ENCODE results near the gene PLXNA2. TPM values are rescaled to one million over a fixed set of nuclear protein-coding genes. Genes with fewer than 3 reads are reported as not detected.

Gene PLXNA2
- total RNA-seq, 1 donor from 2014 or later, result 0.07 TPM

- no peak for DNase-seq (ENCODE audit: low spot score)
- peaks cover 10% of the 10 kb centered on the region for H3K4me1 Mint-ChIP-seq (ENCODE audit: low read depth)
- no peak overlapping the region for H3K27ac Mint-ChIP-seq
- no peak overlapping the region for H3K4me3 Mint-ChIP-seq (ENCODE audit: low read depth)
- no peaks in the 10 kb centered on the region for H3K9me3 Mint-ChIP-seq
- peaks cover 42% of the 10 kb centered on the region for H3K27me3 Mint-ChIP-seq (ENCODE audit: low read depth)
- intact Hi-C loops (cut with micrococcal nuclease), result no loop called here
- H3K36me3 Mint-ChIP-seq (ENCODE audit: low read depth), result no peaks in the 10 kb centered on the region
Measured at GRCh38 chr1:208233546-208233945, 10.6 kb downstream of the PLXNA2 start.

- H3K4me3 Mint-ChIP-seq (ENCODE audit: low read depth), result no peak overlapping the region
- H3K27me3 Mint-ChIP-seq (ENCODE audit: low read depth), result peaks cover 42% of the 10 kb centered on the region
- no peak overlapping the region for H3K27ac Mint-ChIP-seq
- H3K36me3 Mint-ChIP-seq (ENCODE audit: low read depth), result no peaks in the 10 kb centered on the region
- peaks cover 10% of the 10 kb centered on the region for H3K4me1 Mint-ChIP-seq (ENCODE audit: low read depth)
- H3K9me3 Mint-ChIP-seq, result no peaks in the 10 kb centered on the region
- intact Hi-C loops (cut with micrococcal nuclease), result no loop called here
- DNase-seq (ENCODE audit: low spot score), result no peak
Measured at GRCh38 chr1:208232662-208233038, 11.5 kb downstream of the PLXNA2 start.

GRCh38 chr1:208231881-208232661, 12.1 kb downstream of the PLXNA2 start:
- no peaks in the 10 kb centered on the region for H3K9me3 Mint-ChIP-seq
- peaks cover 10% of the 10 kb centered on the region for H3K4me1 Mint-ChIP-seq (ENCODE audit: low read depth)
- no peak for DNase-seq (ENCODE audit: low spot score)
- no peak overlapping the region for H3K4me3 Mint-ChIP-seq (ENCODE audit: low read depth)
- peaks cover 41% of the 10 kb centered on the region for H3K27me3 Mint-ChIP-seq (ENCODE audit: low read depth)
- intact Hi-C loops (cut with micrococcal nuclease), result no loop called here
- no peak overlapping the region for H3K27ac Mint-ChIP-seq
- no peaks in the 10 kb centered on the region for H3K36me3 Mint-ChIP-seq (ENCODE audit: low read depth)

DNA sequence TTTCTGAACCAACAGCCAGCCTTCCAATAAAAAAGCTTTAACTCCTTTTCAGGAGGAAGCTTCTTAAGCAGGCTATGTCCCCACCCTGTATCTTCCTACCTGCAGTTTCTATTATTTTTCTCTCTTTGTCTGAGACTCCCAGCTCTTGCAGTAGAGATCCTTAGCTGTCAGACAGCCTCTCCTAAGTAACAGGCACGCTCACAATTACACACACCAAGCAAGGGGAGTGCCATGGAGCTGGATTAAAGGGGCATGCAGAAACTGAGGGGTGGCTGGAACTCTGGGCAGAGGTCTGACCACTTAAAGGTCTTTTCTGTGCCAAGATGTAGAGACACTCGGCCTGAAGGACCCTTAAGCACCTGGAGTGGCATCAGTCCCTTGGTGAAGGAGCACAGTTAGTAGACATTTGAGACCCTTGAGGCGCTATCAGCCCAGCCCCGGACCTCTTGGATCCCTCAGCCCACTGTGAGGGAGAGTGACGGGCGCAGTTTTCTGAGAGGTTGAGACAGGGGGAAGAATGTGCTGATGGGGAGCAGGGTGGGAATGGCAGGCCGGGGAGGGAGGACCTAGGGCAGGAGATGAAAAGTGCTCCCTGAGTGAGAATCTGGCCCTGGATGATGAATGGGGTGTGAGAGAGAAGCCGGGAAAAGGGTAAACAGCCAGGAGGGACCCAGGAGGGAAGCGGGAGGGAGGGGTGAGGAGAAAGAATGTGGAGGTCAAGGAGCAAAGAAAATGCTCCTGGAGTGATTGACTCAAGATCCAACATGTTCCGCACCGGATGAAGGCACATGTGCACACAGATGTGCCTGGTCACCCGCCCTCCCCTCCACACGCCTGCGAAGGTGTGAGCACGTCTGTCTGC, 13.3 kb downstream of the PLXNA2 start:
- Mint-ChIP-seq H3K4me1 (ENCODE audit: low read depth) (peaks cover 5% of the 10 kb centered on the region), H3K27ac (no peak overlapping the region), H3K36me3 (ENCODE audit: low read depth) (no peaks in the 10 kb centered on the region), H3K4me3 (ENCODE audit: low read depth) (no peak overlapping the region), H3K27me3 (ENCODE audit: low read depth) (peaks cover 41% of the 10 kb centered on the region), H3K9me3 (no peaks in the 10 kb centered on the region)
- intact Hi-C loops (cut with micrococcal nuclease), result no loop called here
- DNase-seq (ENCODE audit: low spot score), result no peak

- H3K4me1 Mint-ChIP-seq (ENCODE audit: low read depth), result no peaks in the 10 kb centered on the region
- intact Hi-C loops (cut with micrococcal nuclease), result no loop called here
- H3K36me3 Mint-ChIP-seq (ENCODE audit: low read depth), result no peaks in the 10 kb centered on the region
- DNase-seq (ENCODE audit: low spot score), result no peak
- peaks cover 41% of the 10 kb centered on the region for H3K27me3 Mint-ChIP-seq (ENCODE audit: low read depth)
- H3K9me3 Mint-ChIP-seq, result no peaks in the 10 kb centered on the region
- no peak overlapping the region for H3K4me3 Mint-ChIP-seq (ENCODE audit: low read depth)
- H3K27ac Mint-ChIP-seq, result no peak overlapping the region
Measured at GRCh38 chr1:208228550-208228949, 15.6 kb downstream of the PLXNA2 start.

- no peak overlapping the region for H3K27ac Mint-ChIP-seq
- H3K27me3 Mint-ChIP-seq (ENCODE audit: low read depth), result peaks cover 41% of the 10 kb centered on the region
- intact Hi-C loops (cut with micrococcal nuclease), result no loop called here
- H3K9me3 Mint-ChIP-seq, result no peaks in the 10 kb centered on the region
- H3K4me1 Mint-ChIP-seq (ENCODE audit: low read depth), result no peaks in the 10 kb centered on the region
- no peak for DNase-seq (ENCODE audit: low spot score)
- no peaks in the 10 kb centered on the region for H3K36me3 Mint-ChIP-seq (ENCODE audit: low read depth)
- H3K4me3 Mint-ChIP-seq (ENCODE audit: low read depth), result no peak overlapping the region
Measured at GRCh38 chr1:208228026-208228425, 16.2 kb downstream of the PLXNA2 start.

- Mint-ChIP-seq H3K36me3 (ENCODE audit: low read depth) (no peaks in the 10 kb centered on the region), H3K4me3 (ENCODE audit: low read depth) (no peak overlapping the region), H3K27me3 (ENCODE audit: low read depth) (peaks cover 39% of the 10 kb centered on the region), H3K27ac (no peak overlapping the region), H3K9me3 (no peaks in the 10 kb centered on the region), H3K4me1 (ENCODE audit: low read depth) (no peaks in the 10 kb centered on the region)
- intact Hi-C loops (cut with micrococcal nuclease), result no loop called here
- no peak for DNase-seq (ENCODE audit: low spot score)
Measured at GRCh38 chr1:208227366-208227765, 16.8 kb downstream of the PLXNA2 start.

GRCh38 chr1:208225954-208226937, 17.9 kb downstream of the PLXNA2 start:
- no peaks in the 10 kb centered on the region for H3K36me3 Mint-ChIP-seq (ENCODE audit: low read depth)
- H3K4me1 Mint-ChIP-seq (ENCODE audit: low read depth), result no peaks in the 10 kb centered on the region
- no peaks in the 10 kb centered on the region for H3K9me3 Mint-ChIP-seq
- intact Hi-C loops (cut with micrococcal nuclease), result no loop called here
- DNase-seq (ENCODE audit: low spot score), result no peak
- H3K27me3 Mint-ChIP-seq (ENCODE audit: low read depth), result peaks cover 40% of the 10 kb centered on the region
- no peak overlapping the region for H3K4me3 Mint-ChIP-seq (ENCODE audit: low read depth)
- no peak overlapping the region for H3K27ac Mint-ChIP-seq

DNA sequence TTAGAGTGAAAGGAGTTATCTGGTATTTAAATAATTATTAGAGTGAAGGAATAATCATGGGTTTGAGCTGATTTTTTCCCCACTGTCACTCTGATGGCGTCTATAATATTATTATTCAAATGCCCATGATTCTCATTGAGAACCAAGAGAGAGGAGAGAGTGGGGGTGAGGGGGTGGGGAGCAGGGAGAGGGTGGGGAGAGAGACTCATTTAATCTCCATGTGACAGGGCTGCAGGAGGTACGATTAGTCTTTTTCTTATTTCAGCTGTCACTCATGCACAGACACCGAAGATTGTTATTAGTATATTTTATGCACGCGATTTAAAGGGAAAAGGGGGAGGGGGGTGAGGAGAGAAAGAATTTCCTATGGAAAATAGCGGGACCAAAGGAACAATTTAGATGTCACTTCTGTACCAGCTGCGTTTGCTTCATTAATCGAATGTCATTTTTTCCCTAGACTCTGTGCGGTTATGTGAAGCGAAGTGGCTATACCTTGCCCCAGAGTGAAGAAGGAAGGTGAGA, 19.9 kb downstream of the PLXNA2 start:
- Mint-ChIP-seq H3K36me3 (ENCODE audit: low read depth) (no peaks in the 10 kb centered on the region), H3K4me3 (ENCODE audit: low read depth) (no peak overlapping the region), H3K9me3 (no peaks in the 10 kb centered on the region), H3K27me3 (ENCODE audit: low read depth) (peaks cover 42% of the 10 kb centered on the region), H3K27ac (no peak overlapping the region), H3K4me1 (ENCODE audit: low read depth) (no peaks in the 10 kb centered on the region)
- intact Hi-C loops (cut with micrococcal nuclease), result no loop called here
- no peak for DNase-seq (ENCODE audit: low spot score)

- peaks cover 32% of the 10 kb centered on the region for H3K27me3 Mint-ChIP-seq (ENCODE audit: low read depth)
- no peaks in the 10 kb centered on the region for H3K9me3 Mint-ChIP-seq
- H3K4me3 Mint-ChIP-seq (ENCODE audit: low read depth), result no peak overlapping the region
- intact Hi-C loops (cut with micrococcal nuclease), result no loop called here
- H3K36me3 Mint-ChIP-seq (ENCODE audit: low read depth), result no peaks in the 10 kb centered on the region
- H3K27ac Mint-ChIP-seq, result no peak overlapping the region
- no peak for DNase-seq (ENCODE audit: low spot score)
- H3K4me1 Mint-ChIP-seq (ENCODE audit: low read depth), result no peaks in the 10 kb centered on the region
Measured at GRCh38 chr1:208223136-208223535, 21.0 kb downstream of the PLXNA2 start.

DNA sequence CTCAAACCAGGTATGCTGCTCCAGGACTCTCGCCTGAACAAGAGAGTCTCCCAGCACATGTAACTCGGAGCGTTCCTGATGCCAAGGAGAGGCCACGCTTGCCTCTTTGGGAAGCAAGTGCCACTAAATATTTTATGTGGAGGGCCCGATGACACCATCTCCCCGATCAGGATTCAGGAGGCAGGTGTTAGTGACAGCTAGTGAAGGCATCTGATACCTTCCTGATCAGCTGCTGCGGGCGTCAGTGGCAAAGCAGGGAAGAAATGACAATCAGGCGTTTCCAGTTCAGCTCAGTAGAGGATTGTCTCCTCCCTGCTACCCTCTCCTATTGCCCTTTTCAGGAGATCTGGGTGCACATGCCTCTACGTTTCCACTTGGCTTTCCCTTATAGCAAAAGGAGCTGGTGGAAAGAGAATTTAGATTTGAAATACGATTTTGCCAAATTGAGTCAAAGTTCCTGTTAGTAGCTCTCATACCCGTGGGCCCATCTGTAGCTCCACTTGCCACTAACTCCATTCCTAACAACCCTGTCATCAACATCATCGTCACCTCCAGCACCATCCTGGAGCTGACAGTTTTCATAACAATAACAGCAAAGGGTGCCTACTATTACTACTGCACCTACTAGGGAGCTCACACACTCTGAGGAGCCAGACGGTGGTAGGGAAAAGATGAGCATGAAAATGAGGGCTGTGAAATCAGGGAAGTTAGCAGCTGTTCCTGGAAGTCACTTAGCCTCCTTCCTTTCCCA, 21.6 kb downstream of the PLXNA2 start:
- DNase-seq (ENCODE audit: low spot score), result no peak
- Mint-ChIP-seq H3K27ac (no peak overlapping the region), H3K4me1 (ENCODE audit: low read depth) (no peaks in the 10 kb centered on the region), H3K4me3 (ENCODE audit: low read depth) (no peak overlapping the region), H3K9me3 (no peaks in the 10 kb centered on the region), H3K27me3 (ENCODE audit: low read depth) (peaks cover 28% of the 10 kb centered on the region), H3K36me3 (ENCODE audit: low read depth) (no peaks in the 10 kb centered on the region)
- intact Hi-C loops (cut with micrococcal nuclease), result no loop called here

DNA sequence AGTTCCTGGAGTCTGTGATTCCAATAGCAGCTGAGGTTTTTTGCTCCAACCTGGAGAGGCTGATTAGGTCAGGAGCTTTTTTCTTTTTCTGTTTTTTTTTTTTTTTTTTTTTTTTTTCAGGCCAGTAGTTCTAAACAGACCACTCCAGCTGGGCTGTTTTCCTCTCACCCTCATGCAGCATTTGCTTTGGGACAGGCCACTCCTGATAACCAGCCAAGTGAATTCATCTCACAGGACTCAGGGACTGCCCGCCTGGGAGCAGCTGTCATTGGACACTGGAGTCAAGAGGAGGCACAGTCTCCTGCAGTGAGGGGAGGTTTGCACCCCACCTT, 22.9 kb downstream of the PLXNA2 start:
- H3K9me3 Mint-ChIP-seq, result no peaks in the 10 kb centered on the region
- H3K27me3 Mint-ChIP-seq (ENCODE audit: low read depth), result peaks cover 22% of the 10 kb centered on the region
- H3K36me3 Mint-ChIP-seq (ENCODE audit: low read depth), result no peaks in the 10 kb centered on the region
- intact Hi-C loops (cut with micrococcal nuclease), result no loop called here
- H3K27ac Mint-ChIP-seq, result no peak overlapping the region
- DNase-seq (ENCODE audit: low spot score), result no peak
- no peaks in the 10 kb centered on the region for H3K4me1 Mint-ChIP-seq (ENCODE audit: low read depth)
- H3K4me3 Mint-ChIP-seq (ENCODE audit: low read depth), result no peak overlapping the region
